Measurements from ENCODE around the gene TEPSIN.

Gene TEPSIN

GRCh38 chr17:81273698-81274470 is 35.0 kb upstream of the TEPSIN start:
- H3K79me2 ChIP-seq (ENCODE audit: low read length) = peaks cover 3% of the 10 kb centered on the region; the same call in 1 of the 2 replicates
- H3K36me3 ChIP-seq (replicated peaks; ENCODE audit: insufficient read depth, low read length) = no peaks in the 10 kb centered on the region; the same call in 1 of the 2 replicates

GRCh38 chr17:81272616-81273015 is 33.8 kb upstream of the TEPSIN start:
- H3K4me3 ChIP-seq (ENCODE audit: low read length) = no peak overlapping the region
- H3K27me3 ChIP-seq (replicated peaks; ENCODE audit: insufficient read depth, low read length) = no peaks in the 10 kb centered on the region
- H3K27ac ChIP-seq (ENCODE audit: low read length) = no peak overlapping the region
- no peaks in the 10 kb centered on the region; the same call in 1 of the 2 replicates for H3K36me3 ChIP-seq (replicated peaks; ENCODE audit: insufficient read depth, low read length)
- H3K9me2 ChIP-seq (replicated peaks; ENCODE audit: insufficient read depth, low read length) = no peaks in the 10 kb centered on the region
- no peaks in the 10 kb centered on the region for H3K79me2 ChIP-seq (ENCODE audit: low read length)
- no peaks in the 10 kb centered on the region for H3F3A ChIP-seq (ENCODE audit: insufficient read depth, low read length)
- H4K20me1 ChIP-seq (ENCODE audit: insufficient read depth, low read length) = no peaks in the 10 kb centered on the region
- no peaks in the 10 kb centered on the region for H3K9me3 ChIP-seq (replicated peaks; ENCODE audit: insufficient read depth, low read length)
- TF ChIP-seq CTCF (IDR thresholded peaks at IDR 0.05; ENCODE audit: low read length) = no peak
- no peak for TF ChIP-seq EZH2 (optimal IDR thresholded peaks at IDR 0.05; ENCODE audit: low read depth, low read length)
- no peak overlapping the region for H3K4me2 ChIP-seq (ENCODE audit: low read depth, low read length)
- no peak for DNase-seq
- H3K9ac ChIP-seq (ENCODE audit: low read length) = no peak overlapping the region
- H2AFZ ChIP-seq (ENCODE audit: low read length) = no peak overlapping the region
- H3K4me1 ChIP-seq (ENCODE audit: low read length) = no peaks in the 10 kb centered on the region

More at GRCh38 chr17:81273698-81274470, 35.0 kb upstream of the TEPSIN start:
- Histone ChIP-seq H3K4me2 (ENCODE audit: low read depth, low read length) (no peak overlapping the region), H3K9me3 (replicated peaks; ENCODE audit: insufficient read depth, low read length) (no peaks in the 10 kb centered on the region), H2AFZ (ENCODE audit: low read length) (no peak overlapping the region), H3F3A (ENCODE audit: insufficient read depth, low read length) (no peaks in the 10 kb centered on the region), H3K4me1 (ENCODE audit: low read length) (no peaks in the 10 kb centered on the region), H3K9ac (ENCODE audit: low read length) (no peak overlapping the region), H3K4me3 (ENCODE audit: low read length) (no peak overlapping the region), H3K27ac (ENCODE audit: low read length) (no peak overlapping the region), H3K27me3 (replicated peaks; ENCODE audit: insufficient read depth, low read length) (no peaks in the 10 kb centered on the region), H3K9me2 (replicated peaks; ENCODE audit: insufficient read depth, low read length) (no peaks in the 10 kb centered on the region), H4K20me1 (ENCODE audit: insufficient read depth, low read length) (no peaks in the 10 kb centered on the region)
- TF ChIP-seq EZH2phosphoT487 (IDR thresholded peaks at IDR 0.05; ENCODE audit: low read length) = no peak
- TF ChIP-seq EZH2 (optimal IDR thresholded peaks at IDR 0.05; ENCODE audit: low read depth, low read length) = no peak
- TF ChIP-seq CTCF (IDR thresholded peaks at IDR 0.05; ENCODE audit: low read length) = no peak
- DNase-seq = no peak

- H3K27ac ChIP-seq (ENCODE audit: low read length) = no peak overlapping the region
- H3K4me1 ChIP-seq (ENCODE audit: low read length) = no peaks in the 10 kb centered on the region
- H3K27me3 ChIP-seq (replicated peaks; ENCODE audit: insufficient read depth, low read length) = no peaks in the 10 kb centered on the region
- H3K36me3 ChIP-seq (replicated peaks; ENCODE audit: insufficient read depth, low read length) = no peaks in the 10 kb centered on the region; the same call in 1 of the 2 replicates
- no peaks in the 10 kb centered on the region for H3F3A ChIP-seq (ENCODE audit: insufficient read depth, low read length)
- no peak for DNase-seq
- no peak overlapping the region for H2AFZ ChIP-seq (ENCODE audit: low read length)
- H3K9me2 ChIP-seq (replicated peaks; ENCODE audit: insufficient read depth, low read length) = no peaks in the 10 kb centered on the region
- H4K20me1 ChIP-seq (ENCODE audit: insufficient read depth, low read length) = no peaks in the 10 kb centered on the region
- H3K9ac ChIP-seq (ENCODE audit: low read length) = no peak overlapping the region
- no peak for TF ChIP-seq CTCF (IDR thresholded peaks at IDR 0.05; ENCODE audit: low read length)
- TF ChIP-seq EZH2phosphoT487 (IDR thresholded peaks at IDR 0.05; ENCODE audit: low read length) = no peak
- H3K79me2 ChIP-seq (ENCODE audit: low read length) = no peaks in the 10 kb centered on the region
- H3K4me3 ChIP-seq (ENCODE audit: low read length) = no peak overlapping the region
- H3K4me2 ChIP-seq (ENCODE audit: low read depth, low read length) = no peak overlapping the region
- no peaks in the 10 kb centered on the region for H3K9me3 ChIP-seq (replicated peaks; ENCODE audit: insufficient read depth, low read length)
Observed at GRCh38 chr17:81271226-81271625, 32.4 kb upstream of the TEPSIN start.
